Kidney epithelial cell (primary cell): Measurements from ENCODE around the gene NAV2. TPM values are rescaled to one million over a fixed set of nuclear protein-coding genes. Genes with fewer than 3 reads are reported as not detected.

ENCODE experiments used
- DNase-seq: peaks from one replicate; pipeline ENCODE4 v3.0.0-alpha.2; 2010; ENCODE audit warnings: low read depth
- H3K27me3 ChIP-seq: 2 replicates; pipeline ENCODE4 v1.6.0; 2011; ENCODE audit warnings: low read length; ENCODE audit not compliant: control insufficient read depth, insufficient read depth
- H3K36me3 ChIP-seq: 2 replicates; pipeline ENCODE4 v1.5.1; 2011; ENCODE audit warnings: low read length; ENCODE audit not compliant: control insufficient read depth, insufficient read depth
- H3K4me3 ChIP-seq: 2 replicates; pipeline ENCODE4 v1.5.1; 2011; ENCODE audit warnings: low read depth, mild to moderate bottlenecking, control low read depth, low read length
- total RNA-seq: library from RNA; depleted of rRNA; stranded (reverse); fragments of >200 nt; gene quantifications from 2 replicates; pipeline ENCODE4 v1.2.3, GENCODE V29; 2015
- TF ChIP-seq, protein P1 (sequence below): IDR thresholded peaks from 2 replicates; pipeline ENCODE4 v1.5.1; 2011; ENCODE audit warnings: mild to moderate bottlenecking, moderate library complexity, low read length, control low read depth, inconsistent platforms; ENCODE audit not compliant: insufficient read depth, poor library complexity, severe bottlenecking

The NAV2 gene
- total RNA-seq, 1 donor from 2014 or later = 41.5 TPM

- H3K36me3 ChIP-seq = no peaks in the 10 kb centered on the region
- DNase-seq = no peak
- H3K27me3 ChIP-seq = no peaks in the 10 kb centered on the region
- TF ChIP-seq, protein P1, sequence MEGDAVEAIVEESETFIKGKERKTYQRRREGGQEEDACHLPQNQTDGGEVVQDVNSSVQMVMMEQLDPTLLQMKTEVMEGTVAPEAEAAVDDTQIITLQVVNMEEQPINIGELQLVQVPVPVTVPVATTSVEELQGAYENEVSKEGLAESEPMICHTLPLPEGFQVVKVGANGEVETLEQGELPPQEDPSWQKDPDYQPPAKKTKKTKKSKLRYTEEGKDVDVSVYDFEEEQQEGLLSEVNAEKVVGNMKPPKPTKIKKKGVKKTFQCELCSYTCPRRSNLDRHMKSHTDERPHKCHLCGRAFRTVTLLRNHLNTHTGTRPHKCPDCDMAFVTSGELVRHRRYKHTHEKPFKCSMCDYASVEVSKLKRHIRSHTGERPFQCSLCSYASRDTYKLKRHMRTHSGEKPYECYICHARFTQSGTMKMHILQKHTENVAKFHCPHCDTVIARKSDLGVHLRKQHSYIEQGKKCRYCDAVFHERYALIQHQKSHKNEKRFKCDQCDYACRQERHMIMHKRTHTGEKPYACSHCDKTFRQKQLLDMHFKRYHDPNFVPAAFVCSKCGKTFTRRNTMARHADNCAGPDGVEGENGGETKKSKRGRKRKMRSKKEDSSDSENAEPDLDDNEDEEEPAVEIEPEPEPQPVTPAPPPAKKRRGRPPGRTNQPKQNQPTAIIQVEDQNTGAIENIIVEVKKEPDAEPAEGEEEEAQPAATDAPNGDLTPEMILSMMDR = no peak
- H3K4me3 ChIP-seq = no peak overlapping the region
Measured at GRCh38 chr11:19910931-19911330, 198.3 kb downstream of the NAV2 start.

GRCh38 chr11:19912115-19912957 lies 199.7 kb downstream of the NAV2 start:
- TF ChIP-seq, protein P1 = no peak
- Histone ChIP-seq H3K27me3 (no peaks in the 10 kb centered on the region), H3K4me3 (no peak overlapping the region), H3K36me3 (no peaks in the 10 kb centered on the region)
- no peak for DNase-seq

- no peak for DNase-seq
- Histone ChIP-seq H3K36me3 (no peaks in the 10 kb centered on the region), H3K27me3 (no peaks in the 10 kb centered on the region), H3K4me3 (no peak overlapping the region)
- TF ChIP-seq, protein P1 = no peak
Measured at GRCh38 chr11:19912958-19913892, 200.6 kb downstream of the NAV2 start.

DNA sequence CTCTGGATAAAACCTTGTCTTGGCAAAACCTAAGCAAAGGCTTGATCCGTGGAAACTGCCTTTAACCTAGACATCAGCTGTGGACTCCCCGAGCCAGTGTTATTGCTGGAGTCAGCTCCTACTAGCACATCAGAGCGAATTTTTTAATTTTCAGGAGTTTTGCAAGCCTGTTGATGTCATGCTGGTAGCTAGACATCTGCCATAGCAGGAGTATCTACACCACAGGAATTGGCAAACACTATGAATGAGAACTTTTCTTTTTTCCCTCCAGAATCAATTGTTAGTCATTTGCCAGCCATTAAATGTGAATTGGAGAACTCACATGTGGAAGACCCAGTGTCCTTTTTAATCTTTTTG lies 201.2 kb downstream of the NAV2 start:
- TF ChIP-seq, protein P1 = no peak
- no peaks in the 10 kb centered on the region for H3K27me3 ChIP-seq
- no peaks in the 10 kb centered on the region for H3K36me3 ChIP-seq
- H3K4me3 ChIP-seq = no peak overlapping the region
- no peak for DNase-seq

- Histone ChIP-seq H3K36me3 (no peaks in the 10 kb centered on the region), H3K27me3 (no peaks in the 10 kb centered on the region), H3K4me3 (no peak overlapping the region)
- TF ChIP-seq, protein P1 = no peak
- DNase-seq = no peak
Measured at GRCh38 chr11:19915808-19916207, 203.2 kb downstream of the NAV2 start.
